ENCODE measurements around the gene REM1. TPM values are rescaled to one million over a fixed set of nuclear protein-coding genes. Genes with fewer than 3 reads are reported as not detected.

The REM1 gene
- total RNA-seq, 1 donor from 2014 or later = not detected

GRCh38 chr20:31490752-31491151, 15.7 kb downstream of the REM1 start:
- Histone ChIP-seq H3K4me1 (ENCODE audit: insufficient read depth, low read length) (peaks cover 2% of the 10 kb centered on the region), H3K9me3 (ENCODE audit: insufficient read depth, low read depth, low read length) (no peaks in the 10 kb centered on the region), H3K79me2 (ENCODE audit: insufficient read depth, low read length) (no peaks in the 10 kb centered on the region), H2AFZ (ENCODE audit: low read depth, low read length) (no peak overlapping the region), H3K9ac (ENCODE audit: low read length) (no peak overlapping the region), H3K36me3 (ENCODE audit: insufficient read depth, low read length) (no peaks in the 10 kb centered on the region), H4K20me1 (ENCODE audit: insufficient read depth, low read length) (no peaks in the 10 kb centered on the region), H3K27me3 (ENCODE audit: insufficient read depth, low read length) (peaks cover under 1% of the 10 kb centered on the region), H3K27ac (ENCODE audit: low read depth, low read length) (no peak overlapping the region), H3K4me3 (ENCODE audit: insufficient read depth, low read depth, low read length) (no peak overlapping the region), H3K4me2 (ENCODE audit: low read length) (no peak overlapping the region)
- no peak overlapping the region for H3K4me3 Mint-ChIP-seq (ENCODE audit: unreplicated experiment)
- no peak overlapping the region for H3K27ac Mint-ChIP-seq (ENCODE audit: unreplicated experiment)
- H3K9me3 Mint-ChIP-seq (ENCODE audit: unreplicated experiment) = peaks cover 3% of the 10 kb centered on the region
- H3K27me3 Mint-ChIP-seq (ENCODE audit: low read depth, unreplicated experiment) = peaks cover 5% of the 10 kb centered on the region
- no peaks in the 10 kb centered on the region for H3K4me1 Mint-ChIP-seq (ENCODE audit: low read depth, unreplicated experiment)
- no peak for DNase-seq (ENCODE audit: low read depth)
- TF ChIP-seq EZH2 (IDR thresholded peaks at IDR 0.05; ENCODE audit: insufficient read depth, low read length) (no peak), CTCF (IDR thresholded peaks at IDR 0.05; ENCODE audit: insufficient read depth, low read depth, low read length) (no peak)
- FAIRE-seq = no peak
- H3K36me3 Mint-ChIP-seq (ENCODE audit: low read depth, unreplicated experiment) = no peaks in the 10 kb centered on the region

GRCh38 chr20:31494131-31494530, 19.0 kb downstream of the REM1 start:
- H3K4me1 ChIP-seq (ENCODE audit: insufficient read depth, low read length) = peaks cover 3% of the 10 kb centered on the region
- Mint-ChIP-seq H3K27me3 (ENCODE audit: low read depth, unreplicated experiment) (peaks cover 14% of the 10 kb centered on the region), H3K4me3 (ENCODE audit: unreplicated experiment) (no peak overlapping the region), H3K4me1 (ENCODE audit: low read depth, unreplicated experiment) (peaks cover 2% of the 10 kb centered on the region), H3K9me3 (ENCODE audit: unreplicated experiment) (peaks cover 1% of the 10 kb centered on the region), H3K27ac (ENCODE audit: unreplicated experiment) (no peak overlapping the region), H3K36me3 (ENCODE audit: low read depth, unreplicated experiment) (no peaks in the 10 kb centered on the region)
- H3K27ac ChIP-seq (ENCODE audit: low read depth, low read length) = no peak overlapping the region
- H3K9me3 ChIP-seq (ENCODE audit: insufficient read depth, low read depth, low read length) = no peaks in the 10 kb centered on the region
- H3K27me3 ChIP-seq (ENCODE audit: insufficient read depth, low read length) = peaks cover 3% of the 10 kb centered on the region
- H3K9ac ChIP-seq (ENCODE audit: low read length) = no peak overlapping the region
- no peak overlapping the region for H3K4me2 ChIP-seq (ENCODE audit: low read length)
- H2AFZ ChIP-seq (ENCODE audit: low read depth, low read length) = no peak overlapping the region
- TF ChIP-seq EZH2 (IDR thresholded peaks at IDR 0.05; ENCODE audit: insufficient read depth, low read length) (no peak), CTCF (IDR thresholded peaks at IDR 0.05; ENCODE audit: insufficient read depth, low read depth, low read length) (peak; percentile 38)
- H3K4me3 ChIP-seq (ENCODE audit: insufficient read depth, low read depth, low read length) = no peak overlapping the region
- no peaks in the 10 kb centered on the region for H3K36me3 ChIP-seq (ENCODE audit: insufficient read depth, low read length)
- DNase-seq (ENCODE audit: low read depth) (no peak), FAIRE-seq (no peak)
- H3K79me2 ChIP-seq (ENCODE audit: insufficient read depth, low read length) = no peaks in the 10 kb centered on the region
- H4K20me1 ChIP-seq (ENCODE audit: insufficient read depth, low read length) = no peaks in the 10 kb centered on the region

GRCh38 chr20:31496761-31497295, 21.7 kb downstream of the REM1 start:
- H3K9me3 Mint-ChIP-seq (ENCODE audit: unreplicated experiment) = no peaks in the 10 kb centered on the region
- H3K27ac ChIP-seq (ENCODE audit: low read depth, low read length) = no peak overlapping the region
- no peak overlapping the region for H3K27ac Mint-ChIP-seq (ENCODE audit: unreplicated experiment)
- H3K4me3 ChIP-seq (ENCODE audit: insufficient read depth, low read depth, low read length) = no peak overlapping the region
- no peak overlapping the region for H3K4me3 Mint-ChIP-seq (ENCODE audit: unreplicated experiment)
- H3K36me3 ChIP-seq (ENCODE audit: insufficient read depth, low read length) = no peaks in the 10 kb centered on the region
- peaks cover 2% of the 10 kb centered on the region for H3K4me1 Mint-ChIP-seq (ENCODE audit: low read depth, unreplicated experiment)
- H3K4me1 ChIP-seq (ENCODE audit: insufficient read depth, low read length) = peaks cover 3% of the 10 kb centered on the region
- H3K79me2 ChIP-seq (ENCODE audit: insufficient read depth, low read length) = no peaks in the 10 kb centered on the region
- peak overlapping the region; percentile 46 for H2AFZ ChIP-seq (ENCODE audit: low read depth, low read length)
- TF ChIP-seq EZH2 (IDR thresholded peaks at IDR 0.05; ENCODE audit: insufficient read depth, low read length) (no peak), CTCF (IDR thresholded peaks at IDR 0.05; ENCODE audit: insufficient read depth, low read depth, low read length) (no peak)
- H3K4me2 ChIP-seq (ENCODE audit: low read length) = peak overlapping the region; percentile 42
- H3K27me3 ChIP-seq (ENCODE audit: insufficient read depth, low read length) = peaks cover 3% of the 10 kb centered on the region
- no peak overlapping the region for H3K9ac ChIP-seq (ENCODE audit: low read length)
- peaks cover 19% of the 10 kb centered on the region for H3K27me3 Mint-ChIP-seq (ENCODE audit: low read depth, unreplicated experiment)
- FAIRE-seq = no peak
- no peaks in the 10 kb centered on the region for H3K9me3 ChIP-seq (ENCODE audit: insufficient read depth, low read depth, low read length)
- no peak for DNase-seq (ENCODE audit: low read depth)
- no peaks in the 10 kb centered on the region for H4K20me1 ChIP-seq (ENCODE audit: insufficient read depth, low read length)
- H3K36me3 Mint-ChIP-seq (ENCODE audit: low read depth, unreplicated experiment) = no peaks in the 10 kb centered on the region
